NOMO-1 (cell line): ENCODE measurements around the gene GSX2.
A peak's percentile ranks its signal among the peaks of the same experiment; 100 is the strongest.
"Not testable (repeated sequence)": the region's sequence is repeated elsewhere in the genome, so short reads cannot be mapped to it uniquely, and the experiment has no call there.

Experiments used
- DNase-seq, 2 experiments: peaks; one replicate each; lab custom pipeline; 2025; ENCODE audit not compliant: unreplicated experiment in 2 of 2; lab: John Stamatoyannopoulos, UW

GSX2 gene

DNA sequence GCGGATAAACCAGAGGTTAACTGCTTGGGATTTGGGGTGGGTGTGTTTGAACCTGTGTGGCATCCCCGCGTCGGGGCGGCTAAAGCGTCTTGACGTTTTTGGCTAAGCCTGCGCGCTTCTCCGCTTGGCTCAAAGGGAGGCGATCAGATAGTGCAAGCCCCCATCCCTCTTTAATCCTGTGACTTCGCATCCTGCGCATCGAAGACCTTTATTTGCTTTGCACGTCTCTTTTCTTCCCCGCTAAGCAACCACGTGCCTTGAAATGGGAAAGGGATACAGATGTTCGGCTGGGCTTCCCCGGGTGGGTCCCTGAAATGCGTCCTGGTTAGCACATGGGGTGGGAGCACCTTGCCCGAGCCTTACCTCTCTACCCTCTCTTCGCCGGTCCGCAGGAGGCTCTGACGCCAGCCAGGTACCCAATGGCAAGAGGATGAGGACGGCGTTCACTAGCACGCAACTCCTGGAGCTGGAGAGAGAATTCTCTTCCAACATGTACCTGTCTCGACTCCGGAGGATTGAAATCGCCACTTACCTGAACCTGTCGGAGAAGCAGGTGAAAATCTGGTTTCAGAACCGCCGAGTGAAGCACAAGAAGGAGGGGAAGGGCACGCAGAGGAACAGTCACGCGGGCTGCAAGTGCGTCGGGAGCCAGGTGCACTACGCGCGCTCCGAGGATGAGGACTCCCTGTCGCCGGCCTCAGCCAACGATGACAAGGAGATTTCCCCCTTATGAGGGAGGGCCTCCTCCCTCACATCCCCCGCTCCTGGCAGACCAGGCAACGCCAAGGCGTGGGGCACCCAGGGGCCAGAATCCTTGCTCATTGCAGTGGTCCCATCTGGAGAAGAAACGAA lies 1.5 kb downstream of the GSX2 start:
- no peak for DNase-seq

DNA sequence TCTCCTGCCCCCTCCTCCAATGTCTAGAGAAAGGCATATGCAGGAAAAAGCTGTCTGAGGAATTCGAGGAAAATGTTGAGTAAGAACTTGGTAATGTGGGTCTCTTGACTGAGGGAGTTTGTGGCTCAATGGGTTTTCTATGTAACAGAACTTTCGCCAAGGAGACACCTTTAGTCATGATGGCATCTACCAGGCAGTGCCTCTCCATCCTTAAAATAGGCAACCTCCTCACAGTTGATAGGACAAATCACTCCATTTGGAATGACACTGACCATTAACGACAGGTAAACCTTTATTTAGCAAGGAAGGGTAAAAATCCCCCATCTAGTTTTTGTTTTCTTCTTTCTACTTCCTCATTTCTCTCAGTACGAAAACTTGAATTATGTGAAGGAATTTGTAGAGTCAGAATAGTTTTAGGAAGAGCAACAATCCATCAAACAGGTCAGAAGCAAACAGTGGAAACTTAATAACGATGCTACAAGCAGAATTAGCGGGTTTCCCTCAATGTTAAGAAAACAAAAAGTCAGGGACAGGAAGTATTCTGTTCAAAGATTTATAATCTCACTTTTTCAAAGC lies 2.7 kb downstream of the GSX2 start:
- DNase-seq: no peak

- no peak for DNase-seq
These were observed 3.2 kb downstream of the GSX2 start for GRCh38 chr4:54103190-54103574.

- peak in 1 of 2 experiments; percentile 11 for DNase-seq
These were observed 4.9 kb downstream of the GSX2 start for GRCh38 chr4:54104907-54105306.

GRCh38 chr4:54107951-54108748 lies 8.2 kb downstream of the GSX2 start:
- no peak for DNase-seq

DNA sequence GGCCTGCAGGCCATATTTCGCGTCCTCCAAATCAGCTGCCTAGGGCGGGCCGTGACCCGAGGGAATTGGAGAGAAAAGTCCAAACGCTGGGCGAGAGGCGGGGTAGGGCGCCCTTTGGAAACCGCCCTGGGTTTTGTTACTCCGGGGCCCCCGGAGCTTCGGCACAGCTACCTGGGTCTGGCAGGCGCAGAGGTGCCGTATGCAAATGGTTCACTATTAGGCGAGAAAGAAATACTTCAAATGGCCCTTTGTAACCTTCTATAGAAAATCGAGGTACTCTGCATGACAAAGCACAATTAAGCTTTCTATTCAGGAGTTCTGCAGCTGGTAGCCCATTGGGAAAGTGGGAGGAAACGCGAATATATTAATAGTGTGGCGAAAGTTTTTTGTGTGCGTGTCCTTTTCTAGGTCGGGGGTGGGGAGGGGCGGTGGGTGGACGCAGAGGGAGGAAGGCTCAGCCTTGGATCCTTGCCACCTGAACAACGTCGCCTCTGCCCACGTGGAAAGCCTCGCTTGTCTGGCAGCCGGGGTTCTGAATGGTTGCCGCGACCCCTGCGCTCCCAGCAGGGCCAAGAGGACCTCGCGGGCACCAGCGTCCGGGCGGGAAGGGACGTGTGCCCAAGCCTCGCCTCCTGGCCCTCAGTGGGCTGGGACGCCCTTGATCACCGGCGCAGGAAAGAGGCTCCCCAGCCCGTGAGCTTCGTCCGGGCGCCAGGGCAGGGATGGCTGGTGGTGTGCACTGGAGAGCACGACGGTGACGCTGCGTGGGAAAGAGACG lies 9.5 kb downstream of the GSX2 start:
- DNase-seq: no peak

DNA sequence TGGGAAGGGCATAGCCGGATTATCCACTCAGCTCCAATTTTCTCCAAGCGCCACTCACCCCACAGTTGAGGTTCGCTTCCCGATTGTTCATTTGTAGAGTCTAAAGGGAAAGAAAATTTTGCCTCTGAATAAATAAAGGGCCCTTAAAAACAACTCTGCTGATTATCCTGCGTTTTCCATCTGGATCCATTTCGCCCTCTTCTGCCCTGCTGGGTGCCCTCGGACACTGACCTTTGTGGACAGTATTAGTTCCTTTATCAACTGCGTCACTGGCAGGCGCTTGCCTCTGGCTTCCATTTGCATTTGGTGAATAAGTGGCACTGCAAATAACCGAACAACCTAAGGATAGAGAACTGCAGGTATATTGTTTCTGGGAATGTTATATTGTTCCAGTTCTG lies 10.1 kb downstream of the GSX2 start:
- DNase-seq: no peak

DNA sequence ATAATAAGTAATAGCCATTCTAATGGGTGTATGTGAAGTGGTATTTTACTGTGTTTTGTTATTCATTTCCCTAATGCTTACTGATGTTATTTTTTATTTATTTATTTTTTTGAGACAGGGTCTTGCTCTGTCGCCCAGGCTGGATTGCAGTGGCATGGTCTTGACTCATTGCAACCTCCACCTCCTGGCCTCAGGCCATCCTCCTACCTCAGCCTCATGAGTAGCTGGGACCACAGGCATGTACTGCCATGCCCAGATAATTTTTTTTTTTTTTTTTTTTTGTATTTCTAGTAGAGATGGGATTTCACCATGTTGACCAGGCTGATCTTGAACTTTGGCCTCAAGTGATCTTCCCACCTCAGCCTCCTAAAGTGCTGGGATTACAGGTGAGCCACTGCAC lies 13.2 kb downstream of the GSX2 start:
- not testable (repeated sequence) for DNase-seq

- not testable (repeated sequence) for DNase-seq
These were observed 16.3 kb downstream of the GSX2 start for GRCh38 chr4:54116246-54116645.

DNA sequence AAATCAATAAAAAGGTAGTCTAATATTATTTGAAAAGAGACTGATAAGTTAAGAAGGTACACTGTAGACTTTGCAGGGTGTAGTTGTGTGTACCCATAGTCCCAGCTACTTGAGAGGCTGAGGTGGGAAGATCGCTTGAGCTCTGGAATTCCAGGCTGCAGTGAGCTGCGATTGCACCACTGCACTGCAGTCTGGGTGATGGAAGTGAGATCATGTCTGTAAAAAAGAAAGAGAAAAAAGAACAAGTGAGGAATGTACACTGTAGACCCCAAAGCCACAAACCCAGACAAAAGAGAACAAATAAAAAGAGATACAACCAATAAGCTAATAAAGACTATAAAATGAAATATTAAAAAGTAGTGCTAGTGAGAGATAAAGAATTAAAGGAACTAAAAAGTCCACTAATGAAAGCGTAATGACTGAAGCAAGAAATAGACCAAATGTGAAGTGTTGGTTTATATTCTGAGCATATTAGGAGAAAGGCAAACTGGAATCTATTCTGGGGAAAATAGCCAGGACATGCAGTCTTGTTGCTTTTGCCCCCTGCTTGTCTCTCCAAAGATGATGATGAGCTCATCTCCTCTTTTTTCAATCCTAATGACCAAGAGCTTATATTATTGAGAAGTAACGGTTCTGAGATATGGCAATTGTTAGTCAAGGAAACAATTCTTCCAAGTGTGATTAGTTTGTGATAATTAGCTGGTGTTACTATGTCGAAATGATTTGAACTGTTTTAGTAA lies 19.1 kb downstream of the GSX2 start:
- DNase-seq: no peak

- DNase-seq: peak in 1 of 2 experiments; percentile 29
These were observed 20.6 kb downstream of the GSX2 start for GRCh38 chr4:54120518-54120917.

- DNase-seq: no peak
These were observed 27.7 kb downstream of the GSX2 start for GRCh38 chr4:54127660-54128059.

GRCh38 chr4:54128694-54129093 lies 28.7 kb downstream of the GSX2 start:
- not testable (repeated sequence) for DNase-seq

DNA sequence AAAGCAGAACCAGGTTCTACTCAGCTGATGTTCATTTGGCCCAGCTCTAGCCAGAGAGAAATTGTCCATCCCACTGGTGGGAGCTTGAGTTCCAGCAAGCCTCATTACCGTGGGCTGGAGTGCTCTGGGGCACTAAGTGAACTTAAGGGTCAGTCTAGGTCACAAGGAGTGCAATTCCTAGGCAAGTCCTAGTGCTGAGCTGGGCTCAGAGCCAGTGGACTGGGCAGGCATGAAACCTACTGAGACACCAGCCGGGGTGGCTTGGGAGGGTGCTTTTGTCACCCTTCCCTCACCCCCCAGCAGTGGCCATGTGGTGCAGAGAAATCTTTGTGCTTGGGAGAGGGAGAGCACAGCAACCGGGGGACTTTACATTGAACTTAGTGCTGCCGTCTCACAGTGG lies 39.4 kb downstream of the GSX2 start:
- no peak for DNase-seq

DNA sequence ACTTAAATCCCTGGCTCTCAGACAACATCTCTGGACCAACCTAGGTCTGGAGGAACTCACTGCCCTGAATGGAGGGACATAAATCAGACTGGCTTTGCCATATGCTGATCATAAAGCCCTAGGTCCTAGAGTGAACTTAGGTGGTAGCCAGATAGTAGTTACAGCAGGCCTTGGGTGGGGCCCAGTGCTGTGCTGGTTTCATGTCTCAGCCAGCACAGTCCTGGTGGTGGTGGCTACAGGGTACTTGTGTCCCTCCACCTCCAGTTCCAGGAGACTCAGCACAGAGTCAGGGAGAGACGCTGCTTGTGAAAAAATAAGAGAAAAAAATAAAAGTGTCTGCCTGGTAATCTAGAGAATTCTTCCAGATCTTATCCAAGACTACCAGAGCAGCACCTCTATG lies 40.3 kb downstream of the GSX2 start:
- DNase-seq: no peak

- DNase-seq: no peak
These were observed 44.2 kb downstream of the GSX2 start for GRCh38 chr4:54144199-54144598.

- DNase-seq: peak in 1 of 2 experiments; percentile 7
These were observed 44.8 kb downstream of the GSX2 start for GRCh38 chr4:54144661-54145171.

- DNase-seq: no peak
These were observed 46.2 kb downstream of the GSX2 start for GRCh38 chr4:54146139-54146538.

DNA sequence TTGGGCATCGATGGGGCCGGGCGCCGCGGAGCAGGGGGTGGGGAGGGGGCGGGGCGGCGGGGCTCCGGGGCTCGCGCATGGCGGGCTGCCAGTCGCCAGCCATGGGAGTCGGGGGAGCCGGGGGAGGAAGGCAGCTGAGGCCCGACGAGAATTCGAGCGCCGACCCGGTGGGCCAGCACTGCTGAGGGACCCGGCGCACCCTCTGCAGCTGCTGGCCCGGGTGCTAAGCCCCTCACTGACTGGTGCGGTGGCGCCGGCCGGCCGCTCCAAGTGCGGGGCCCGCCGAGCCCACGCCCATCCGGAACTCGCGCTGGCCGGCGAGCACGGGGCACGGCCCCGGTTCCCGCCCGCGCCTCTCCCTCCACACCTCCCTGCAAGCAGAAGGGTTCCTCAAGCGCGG lies 49.4 kb downstream of the GSX2 start:
- DNase-seq: no peak
